GM23338 (cell line): Measurements from ENCODE around the gene TLE3. TPM values are rescaled to one million over a fixed set of nuclear protein-coding genes. Genes with fewer than 3 reads are reported as not detected.

Experiments
- ATAC-seq: fragments of 200-7000 bp; cut with Tn5 transposase; 3 replicates; pipeline ENCODE4 v1.9.1; 2020
- DNase-seq: peaks from one replicate; pipeline ENCODE4 v3.0.0-alpha.2; 2015; ENCODE audit warnings: low spot score
- H2AFZ ChIP-seq: fragments of 200-600 bp; sonication (generic); 2 replicates; pipeline ENCODE4 v1.8.0; 2016; ENCODE audit warnings: antibody characterized with exemption, mild to moderate bottlenecking, moderate library complexity
- H3F3A ChIP-seq: fragments of 200-600 bp; sonication (generic); replicated peaks from 2 replicates; pipeline ENCODE4 v1.8.0; 2017; ENCODE audit warnings: antibody characterized with exemption, mixed run types, low read depth
- H3K27ac ChIP-seq: fragments of 200-600 bp; sonication (generic); 2 replicates; pipeline ENCODE4 v1.6.1; 2016; ENCODE audit warnings: low read depth
- H3K27me3 ChIP-seq: fragments of 200-600 bp; sonication (generic); 2 replicates; pipeline ENCODE4 v1.8.0; 2016; ENCODE audit warnings: mild to moderate bottlenecking, mixed run types, moderate library complexity; ENCODE audit not compliant: insufficient read depth
- H3K36me3 ChIP-seq: fragments of 200-600 bp; sonication (generic); 2 replicates; pipeline ENCODE4 v1.8.0; 2016; ENCODE audit warnings: mild to moderate bottlenecking; ENCODE audit not compliant: insufficient read depth
- H3K4me1 ChIP-seq: fragments of 200-600 bp; sonication (generic); 2 replicates; pipeline ENCODE4 v1.8.0; 2016; ENCODE audit warnings: mild to moderate bottlenecking, moderate library complexity; ENCODE audit not compliant: insufficient read depth
- H3K4me2 ChIP-seq: fragments of 200-600 bp; sonication (generic); 2 replicates; pipeline ENCODE4 v1.7.1; 2017; ENCODE audit warnings: mixed run types
- H3K4me3 ChIP-seq: fragments of 200-600 bp; sonication (generic); 2 replicates; pipeline ENCODE4 v1.6.1; 2016; ENCODE audit warnings: mixed run types
- H3K79me2 ChIP-seq: fragments of 200-600 bp; sonication (generic); replicated peaks from 2 replicates; pipeline ENCODE4 v1.8.0; 2017; ENCODE audit warnings: mild to moderate bottlenecking; ENCODE audit not compliant: insufficient read depth
- H3K9me2 ChIP-seq: fragments of 200-600 bp; sonication (generic); 2 replicates; pipeline ENCODE4 v1.8.0; 2017; ENCODE audit not compliant: insufficient read depth
- H4K20me1 ChIP-seq: fragments of 200-600 bp; sonication (generic); replicated peaks from 2 replicates; pipeline ENCODE4 v1.8.0; 2017; ENCODE audit warnings: mild to moderate bottlenecking; ENCODE audit not compliant: insufficient read depth
- H3K27ac Mint-ChIP-seq: 2 replicates; pipeline ENCODE4 v1.8.0; 2020; ENCODE audit warnings: inconsistent platforms, mild to moderate bottlenecking, moderate library complexity, mixed read lengths
- H3K27me3 Mint-ChIP-seq: 3 replicates; pipeline ENCODE4 v1.8.0; 2022; ENCODE audit warnings: low read depth, mild to moderate bottlenecking, moderate library complexity, mixed read lengths, inconsistent platforms; ENCODE audit not compliant: insufficient read depth, poor library complexity
- H3K36me3 Mint-ChIP-seq: 3 replicates; pipeline ENCODE4 v1.8.0; 2021; ENCODE audit warnings: low read depth, mild to moderate bottlenecking, inconsistent platforms, moderate library complexity, mixed read lengths
- H3K4me1 Mint-ChIP-seq: 3 replicates; pipeline ENCODE4 v1.8.0; 2020; ENCODE audit warnings: mild to moderate bottlenecking, inconsistent platforms, mixed read lengths
- H3K4me3 Mint-ChIP-seq: 3 replicates; pipeline ENCODE4 v1.8.0; 2021; ENCODE audit warnings: moderate library complexity, mild to moderate bottlenecking, inconsistent platforms, mixed read lengths
- H3K9me3 Mint-ChIP-seq: 3 replicates; pipeline ENCODE4 v1.8.0; 2020; ENCODE audit warnings: moderate library complexity, mild to moderate bottlenecking, inconsistent platforms, mixed read lengths
- CREB1 ChIP-seq: fragments of 250-450 bp; sonication (Bioruptor Pico); IDR thresholded peaks from 2 replicates; pipeline ENCODE4 v1.5.0; 2020; ENCODE audit warnings: low read depth, mild to moderate bottlenecking, moderate library complexity
- EZH2 ChIP-seq: fragments of 200-600 bp; sonication (generic); IDR thresholded peaks from one replicate; pipeline ENCODE4 v1.8.0; 2017; ENCODE audit warnings: antibody characterized with exemption, mild to moderate bottlenecking, low read depth; ENCODE audit not compliant: unreplicated experiment
- EZH2phosphoT487 ChIP-seq: fragments of 200-600 bp; sonication (generic); IDR thresholded peaks from one replicate; pipeline ENCODE4 v1.8.1; 2018; ENCODE audit warnings: antibody characterized with exemption; ENCODE audit not compliant: unreplicated experiment
- NANOG ChIP-seq: IDR thresholded peaks from 2 replicates; pipeline ENCODE4 v1.6.1; 2016; ENCODE audit warnings: antibody characterized with exemption, borderline replicate concordance
- STAT1 ChIP-seq: IDR thresholded peaks from one replicate; pipeline ENCODE4 v1.6.1; 2016; ENCODE audit warnings: antibody characterized with exemption; ENCODE audit not compliant: unreplicated experiment
- ZNF114 ChIP-seq: fragments of 250-450 bp; sonication (Bioruptor Pico); IDR thresholded peaks from 2 replicates; pipeline ENCODE4 v1.5.0; 2020; ENCODE audit warnings: mild to moderate bottlenecking, moderate library complexity
- polyA plus RNA-seq: library from polyadenylated mRNA; unstranded; fragments of >200 nt; fragmentation: Nextera tagmentation; extraction: Ambion mirVana; gene quantifications from 2 replicates; pipeline ENCODE4 v1.2.1, GENCODE V29; 2016
- total RNA-seq: library from RNA; depleted of rRNA; stranded (reverse); fragments of >200 nt; shearing (Covaris generic); gene quantifications from 2 replicates; pipeline ENCODE4 v1.2.3, GENCODE V29; 2014
- TF ChIP-seq, protein P1 (sequence below): IDR thresholded peaks from one replicate; pipeline ENCODE4 v1.6.1; 2018; ENCODE audit warnings: antibody characterized with exemption; ENCODE audit not compliant: unreplicated experiment
- TF ChIP-seq, protein P2 (sequence below): fragments of 250-450 bp; sonication (Bioruptor Pico); IDR thresholded peaks from 2 replicates; pipeline ENCODE4 v1.5.0; 2020; ENCODE audit warnings: mild to moderate bottlenecking, moderate library complexity
- TF ChIP-seq, protein P3 (sequence below), 2 experiments: fragments of 200-600 bp in 1 of 2; sonication (generic) in 1 of 2; conservative IDR thresholded peaks; 2 replicates each; pipeline versions ENCODE4 v1.5.1 to v1.6.1; 2016 to 2017; ENCODE audit warnings: antibody characterized with exemption in 2 of 2, low read depth in 2 of 2, mild to moderate bottlenecking in 2 of 2, moderate library complexity in 1 of 2

The TLE3 gene
- total and polyA plus RNA-seq, 2 experiments from 2014 or later, result 10.4 to 79.5 TPM

DNA sequence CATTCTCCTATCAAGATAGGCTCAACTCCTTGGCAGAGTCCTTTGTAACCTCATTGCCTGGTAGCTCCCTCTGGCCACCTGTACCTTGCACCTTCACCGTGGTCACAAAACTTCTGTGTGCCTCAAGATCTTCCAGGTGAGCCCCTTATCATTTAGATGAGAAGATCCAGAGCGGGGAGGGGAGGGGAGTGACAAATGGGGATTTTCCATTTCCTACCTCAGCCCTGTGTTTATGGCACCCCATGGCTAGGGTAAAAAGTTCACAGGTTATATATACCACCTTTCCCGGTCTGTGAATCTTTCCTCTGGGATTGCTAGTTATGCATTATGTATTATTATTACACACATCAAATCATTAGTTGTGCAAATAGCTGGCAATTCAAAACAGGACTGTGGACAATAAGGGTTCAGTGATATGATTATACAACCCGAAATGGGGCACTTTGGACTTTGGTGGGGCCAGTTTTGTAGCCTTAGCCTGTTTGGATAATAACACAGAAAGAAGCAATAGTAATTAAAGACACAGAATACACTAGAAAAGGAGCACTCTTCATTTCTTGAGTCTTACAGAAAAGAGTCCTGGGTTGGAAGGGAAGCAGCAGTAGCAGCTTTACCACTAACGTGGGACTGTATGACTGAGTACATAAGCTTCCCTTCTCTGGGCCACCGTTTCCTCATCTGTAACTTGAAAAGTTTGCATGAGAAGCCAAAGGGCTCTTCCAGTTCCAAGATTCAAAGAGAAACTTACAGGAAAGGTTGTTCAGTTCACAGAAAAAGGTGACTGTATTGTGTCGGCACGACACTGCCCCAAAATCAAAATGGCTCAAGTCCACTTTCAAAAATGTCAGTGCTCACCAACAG lies 7.1 kb downstream of the TLE3 start (continued):
- TF ChIP-seq, protein P1, sequence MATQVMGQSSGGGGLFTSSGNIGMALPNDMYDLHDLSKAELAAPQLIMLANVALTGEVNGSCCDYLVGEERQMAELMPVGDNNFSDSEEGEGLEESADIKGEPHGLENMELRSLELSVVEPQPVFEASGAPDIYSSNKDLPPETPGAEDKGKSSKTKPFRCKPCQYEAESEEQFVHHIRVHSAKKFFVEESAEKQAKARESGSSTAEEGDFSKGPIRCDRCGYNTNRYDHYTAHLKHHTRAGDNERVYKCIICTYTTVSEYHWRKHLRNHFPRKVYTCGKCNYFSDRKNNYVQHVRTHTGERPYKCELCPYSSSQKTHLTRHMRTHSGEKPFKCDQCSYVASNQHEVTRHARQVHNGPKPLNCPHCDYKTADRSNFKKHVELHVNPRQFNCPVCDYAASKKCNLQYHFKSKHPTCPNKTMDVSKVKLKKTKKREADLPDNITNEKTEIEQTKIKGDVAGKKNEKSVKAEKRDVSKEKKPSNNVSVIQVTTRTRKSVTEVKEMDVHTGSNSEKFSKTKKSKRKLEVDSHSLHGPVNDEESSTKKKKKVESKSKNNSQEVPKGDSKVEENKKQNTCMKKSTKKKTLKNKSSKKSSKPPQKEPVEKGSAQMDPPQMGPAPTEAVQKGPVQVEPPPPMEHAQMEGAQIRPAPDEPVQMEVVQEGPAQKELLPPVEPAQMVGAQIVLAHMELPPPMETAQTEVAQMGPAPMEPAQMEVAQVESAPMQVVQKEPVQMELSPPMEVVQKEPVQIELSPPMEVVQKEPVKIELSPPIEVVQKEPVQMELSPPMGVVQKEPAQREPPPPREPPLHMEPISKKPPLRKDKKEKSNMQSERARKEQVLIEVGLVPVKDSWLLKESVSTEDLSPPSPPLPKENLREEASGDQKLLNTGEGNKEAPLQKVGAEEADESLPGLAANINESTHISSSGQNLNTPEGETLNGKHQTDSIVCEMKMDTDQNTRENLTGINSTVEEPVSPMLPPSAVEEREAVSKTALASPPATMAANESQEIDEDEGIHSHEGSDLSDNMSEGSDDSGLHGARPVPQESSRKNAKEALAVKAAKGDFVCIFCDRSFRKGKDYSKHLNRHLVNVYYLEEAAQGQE, result no peak
- TF ChIP-seq STAT1 (no peak), NANOG (no peak)
- TF ChIP-seq, protein P2, sequence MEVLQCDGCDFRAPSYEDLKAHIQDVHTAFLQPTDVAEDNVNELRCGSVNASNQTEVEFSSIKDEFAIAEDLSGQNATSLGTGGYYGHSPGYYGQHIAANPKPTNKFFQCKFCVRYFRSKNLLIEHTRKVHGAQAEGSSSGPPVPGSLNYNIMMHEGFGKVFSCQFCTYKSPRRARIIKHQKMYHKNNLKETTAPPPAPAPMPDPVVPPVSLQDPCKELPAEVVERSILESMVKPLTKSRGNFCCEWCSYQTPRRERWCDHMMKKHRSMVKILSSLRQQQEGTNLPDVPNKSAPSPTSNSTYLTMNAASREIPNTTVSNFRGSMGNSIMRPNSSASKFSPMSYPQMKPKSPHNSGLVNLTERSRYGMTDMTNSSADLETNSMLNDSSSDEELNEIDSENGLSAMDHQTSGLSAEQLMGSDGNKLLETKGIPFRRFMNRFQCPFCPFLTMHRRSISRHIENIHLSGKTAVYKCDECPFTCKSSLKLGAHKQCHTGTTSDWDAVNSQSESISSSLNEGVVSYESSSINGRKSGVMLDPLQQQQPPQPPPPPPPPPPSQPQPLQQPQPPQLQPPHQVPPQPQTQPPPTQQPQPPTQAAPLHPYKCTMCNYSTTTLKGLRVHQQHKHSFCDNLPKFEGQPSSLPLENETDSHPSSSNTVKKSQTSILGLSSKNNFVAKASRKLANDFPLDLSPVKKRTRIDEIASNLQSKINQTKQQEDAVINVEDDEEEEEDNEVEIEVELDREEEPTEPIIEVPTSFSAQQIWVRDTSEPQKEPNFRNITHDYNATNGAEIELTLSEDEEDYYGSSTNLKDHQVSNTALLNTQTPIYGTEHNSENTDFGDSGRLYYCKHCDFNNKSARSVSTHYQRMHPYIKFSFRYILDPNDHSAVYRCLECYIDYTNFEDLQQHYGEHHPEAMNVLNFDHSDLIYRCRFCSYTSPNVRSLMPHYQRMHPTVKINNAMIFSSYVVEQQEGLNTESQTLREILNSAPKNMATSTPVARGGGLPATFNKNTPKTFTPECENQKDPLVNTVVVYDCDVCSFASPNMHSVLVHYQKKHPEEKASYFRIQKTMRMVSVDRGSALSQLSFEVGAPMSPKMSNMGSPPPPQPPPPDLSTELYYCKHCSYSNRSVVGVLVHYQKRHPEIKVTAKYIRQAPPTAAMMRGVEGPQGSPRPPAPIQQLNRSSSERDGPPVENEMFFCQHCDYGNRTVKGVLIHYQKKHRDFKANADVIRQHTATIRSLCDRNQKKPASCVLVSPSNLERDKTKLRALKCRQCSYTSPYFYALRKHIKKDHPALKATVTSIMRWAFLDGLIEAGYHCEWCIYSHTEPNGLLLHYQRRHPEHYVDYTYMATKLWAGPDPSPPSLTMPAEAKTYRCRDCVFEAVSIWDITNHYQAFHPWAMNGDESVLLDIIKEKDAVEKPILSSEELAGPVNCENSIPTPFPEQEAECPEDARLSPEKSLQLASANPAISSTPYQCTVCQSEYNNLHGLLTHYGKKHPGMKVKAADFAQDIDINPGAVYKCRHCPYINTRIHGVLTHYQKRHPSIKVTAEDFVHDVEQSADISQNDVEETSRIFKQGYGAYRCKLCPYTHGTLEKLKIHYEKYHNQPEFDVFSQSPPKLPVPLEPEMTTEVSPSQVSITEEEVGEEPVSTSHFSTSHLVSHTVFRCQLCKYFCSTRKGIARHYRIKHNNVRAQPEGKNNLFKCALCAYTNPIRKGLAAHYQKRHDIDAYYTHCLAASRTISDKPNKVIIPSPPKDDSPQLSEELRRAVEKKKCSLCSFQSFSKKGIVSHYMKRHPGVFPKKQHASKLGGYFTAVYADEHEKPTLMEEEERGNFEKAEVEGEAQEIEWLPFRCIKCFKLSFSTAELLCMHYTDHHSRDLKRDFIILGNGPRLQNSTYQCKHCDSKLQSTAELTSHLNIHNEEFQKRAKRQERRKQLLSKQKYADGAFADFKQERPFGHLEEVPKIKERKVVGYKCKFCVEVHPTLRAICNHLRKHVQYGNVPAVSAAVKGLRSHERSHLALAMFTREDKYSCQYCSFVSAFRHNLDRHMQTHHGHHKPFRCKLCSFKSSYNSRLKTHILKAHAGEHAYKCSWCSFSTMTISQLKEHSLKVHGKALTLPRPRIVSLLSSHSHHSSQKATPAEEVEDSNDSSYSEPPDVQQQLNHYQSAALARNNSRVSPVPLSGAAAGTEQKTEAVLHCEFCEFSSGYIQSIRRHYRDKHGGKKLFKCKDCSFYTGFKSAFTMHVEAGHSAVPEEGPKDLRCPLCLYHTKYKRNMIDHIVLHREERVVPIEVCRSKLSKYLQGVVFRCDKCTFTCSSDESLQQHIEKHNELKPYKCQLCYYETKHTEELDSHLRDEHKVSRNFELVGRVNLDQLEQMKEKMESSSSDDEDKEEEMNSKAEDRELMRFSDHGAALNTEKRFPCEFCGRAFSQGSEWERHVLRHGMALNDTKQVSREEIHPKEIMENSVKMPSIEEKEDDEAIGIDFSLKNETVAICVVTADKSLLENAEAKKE (CRISPR knock-in tag), result no peak

DNA sequence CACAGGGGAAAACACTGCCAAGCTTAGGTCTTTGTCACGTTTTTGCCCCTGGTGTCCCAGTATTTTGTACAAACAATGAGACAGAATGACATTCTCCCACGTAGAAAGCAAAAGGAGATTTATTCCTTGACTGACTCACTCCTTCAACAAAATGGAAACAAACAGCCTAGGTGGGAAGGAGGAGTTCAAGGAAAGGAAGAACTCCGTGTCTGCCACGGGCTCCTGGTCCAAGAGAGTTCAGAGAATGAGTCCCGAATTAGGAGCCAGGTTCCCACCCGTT lies 8.1 kb downstream of the TLE3 start:
- H3K36me3 ChIP-seq, result no peaks in the 10 kb centered on the region; the same call in 1 of the 2 replicates
- peaks cover 58% of the 10 kb centered on the region for H4K20me1 ChIP-seq
- no peak overlapping the region for H3K27ac Mint-ChIP-seq
- H3K27me3 Mint-ChIP-seq, result peaks cover 29% of the 10 kb centered on the region
- ATAC-seq (no peak), DNase-seq (no peak)
- peaks cover 80% of the 10 kb centered on the region for H3K4me1 ChIP-seq
- H3K4me3 Mint-ChIP-seq, result peak overlapping the region; percentile 47; the same call in 1 of the 3 replicates
- H3K27me3 ChIP-seq, result peaks cover 25% of the 10 kb centered on the region
- peaks cover 3% of the 10 kb centered on the region; the same call in 1 of the 2 replicates for H3F3A ChIP-seq
- no peaks in the 10 kb centered on the region for H3K9me3 Mint-ChIP-seq
- H3K4me3 ChIP-seq, result peak overlapping the region; percentile 38; the same call in 1 of the 2 replicates
- no peak overlapping the region for H2AFZ ChIP-seq
- peak overlapping the region; percentile 92 for H3K4me2 ChIP-seq
- no peaks in the 10 kb centered on the region for H3K9me2 ChIP-seq
- H3K79me2 ChIP-seq, result peaks cover 82% of the 10 kb centered on the region
- H3K4me1 Mint-ChIP-seq, result peaks cover 92% of the 10 kb centered on the region
- H3K27ac ChIP-seq, result no peak overlapping the region
- H3K36me3 Mint-ChIP-seq, result peaks cover 77% of the 10 kb centered on the region
- TF ChIP-seq EZH2 (no peak), ZNF114 (no peak), STAT1 (no peak), NANOG (no peak), EZH2phosphoT487 (no peak), CREB1 (no peak)
- TF ChIP-seq, protein P3, sequence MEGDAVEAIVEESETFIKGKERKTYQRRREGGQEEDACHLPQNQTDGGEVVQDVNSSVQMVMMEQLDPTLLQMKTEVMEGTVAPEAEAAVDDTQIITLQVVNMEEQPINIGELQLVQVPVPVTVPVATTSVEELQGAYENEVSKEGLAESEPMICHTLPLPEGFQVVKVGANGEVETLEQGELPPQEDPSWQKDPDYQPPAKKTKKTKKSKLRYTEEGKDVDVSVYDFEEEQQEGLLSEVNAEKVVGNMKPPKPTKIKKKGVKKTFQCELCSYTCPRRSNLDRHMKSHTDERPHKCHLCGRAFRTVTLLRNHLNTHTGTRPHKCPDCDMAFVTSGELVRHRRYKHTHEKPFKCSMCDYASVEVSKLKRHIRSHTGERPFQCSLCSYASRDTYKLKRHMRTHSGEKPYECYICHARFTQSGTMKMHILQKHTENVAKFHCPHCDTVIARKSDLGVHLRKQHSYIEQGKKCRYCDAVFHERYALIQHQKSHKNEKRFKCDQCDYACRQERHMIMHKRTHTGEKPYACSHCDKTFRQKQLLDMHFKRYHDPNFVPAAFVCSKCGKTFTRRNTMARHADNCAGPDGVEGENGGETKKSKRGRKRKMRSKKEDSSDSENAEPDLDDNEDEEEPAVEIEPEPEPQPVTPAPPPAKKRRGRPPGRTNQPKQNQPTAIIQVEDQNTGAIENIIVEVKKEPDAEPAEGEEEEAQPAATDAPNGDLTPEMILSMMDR (conservative IDR thresholded peaks at IDR 0.05; ENCODE audit: low read depth in 2 of 2), result no peak
